LNCAP (cell line): ENCODE measurements around the gene PLEKHM1.

Experiments used
- TF ChIP-seq, protein P1 (sequence below): fragments of 450-650 bp; IDR thresholded peaks from 2 replicates; pipeline ENCODE4 v1.5.1; 2017; ENCODE audit warnings: mild to moderate bottlenecking

Gene PLEKHM1

DNA sequence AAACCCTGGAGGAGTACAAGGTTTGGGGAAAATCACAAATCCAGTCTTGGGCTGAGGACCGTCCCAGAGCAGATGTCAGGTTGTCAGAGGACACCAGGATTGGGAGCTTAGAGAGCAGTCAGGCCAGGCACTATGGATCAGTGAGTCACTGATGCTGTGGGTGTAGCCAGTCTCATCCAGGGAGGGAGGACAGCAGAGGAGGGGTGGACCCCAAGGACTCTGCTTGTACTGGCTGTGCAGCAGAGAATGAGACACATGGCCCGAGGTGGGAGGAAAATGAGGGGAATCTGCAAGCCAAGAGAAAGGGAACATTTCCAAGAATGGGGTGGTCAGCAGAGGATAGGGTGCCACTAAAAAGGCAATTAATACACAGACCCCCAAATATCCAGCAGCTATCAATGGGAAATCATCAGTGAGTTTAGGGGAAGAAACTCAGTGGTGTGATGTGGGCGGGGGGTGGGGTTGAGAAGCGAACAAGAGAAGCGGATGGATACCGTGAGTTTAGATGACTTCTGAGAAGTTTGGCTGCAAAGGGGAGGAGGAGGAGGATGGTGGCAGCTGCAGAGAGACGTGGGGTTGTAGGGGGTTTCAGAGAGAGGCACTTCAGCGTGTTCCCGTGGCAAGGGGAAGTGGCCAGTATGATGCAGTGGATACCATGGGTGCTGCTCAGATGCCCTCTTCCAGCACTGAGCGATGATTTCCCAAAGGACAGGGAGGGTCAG lies 101.8 kb downstream of the PLEKHM1 start:
- TF ChIP-seq, protein P1, sequence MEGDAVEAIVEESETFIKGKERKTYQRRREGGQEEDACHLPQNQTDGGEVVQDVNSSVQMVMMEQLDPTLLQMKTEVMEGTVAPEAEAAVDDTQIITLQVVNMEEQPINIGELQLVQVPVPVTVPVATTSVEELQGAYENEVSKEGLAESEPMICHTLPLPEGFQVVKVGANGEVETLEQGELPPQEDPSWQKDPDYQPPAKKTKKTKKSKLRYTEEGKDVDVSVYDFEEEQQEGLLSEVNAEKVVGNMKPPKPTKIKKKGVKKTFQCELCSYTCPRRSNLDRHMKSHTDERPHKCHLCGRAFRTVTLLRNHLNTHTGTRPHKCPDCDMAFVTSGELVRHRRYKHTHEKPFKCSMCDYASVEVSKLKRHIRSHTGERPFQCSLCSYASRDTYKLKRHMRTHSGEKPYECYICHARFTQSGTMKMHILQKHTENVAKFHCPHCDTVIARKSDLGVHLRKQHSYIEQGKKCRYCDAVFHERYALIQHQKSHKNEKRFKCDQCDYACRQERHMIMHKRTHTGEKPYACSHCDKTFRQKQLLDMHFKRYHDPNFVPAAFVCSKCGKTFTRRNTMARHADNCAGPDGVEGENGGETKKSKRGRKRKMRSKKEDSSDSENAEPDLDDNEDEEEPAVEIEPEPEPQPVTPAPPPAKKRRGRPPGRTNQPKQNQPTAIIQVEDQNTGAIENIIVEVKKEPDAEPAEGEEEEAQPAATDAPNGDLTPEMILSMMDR, result no peak

DNA sequence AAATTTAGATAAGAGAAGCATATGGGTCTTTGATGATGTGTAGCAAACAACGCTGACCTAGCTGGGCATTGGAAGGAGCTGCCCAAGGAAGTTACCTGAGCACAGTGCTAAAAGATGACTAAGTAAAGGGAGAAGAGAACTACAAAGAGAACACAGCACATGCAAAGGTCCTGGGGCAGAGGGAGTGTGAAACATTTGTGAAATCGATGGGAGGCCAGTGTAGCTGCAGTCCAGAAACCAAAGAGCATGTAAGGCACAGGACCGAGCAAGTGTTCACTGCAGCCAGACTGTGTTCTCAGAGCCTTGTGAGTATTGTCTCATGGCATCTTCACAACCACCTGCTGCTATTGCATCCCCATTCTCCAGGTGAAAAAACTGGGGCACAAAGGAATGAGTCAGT lies 102.8 kb downstream of the PLEKHM1 start:
- TF ChIP-seq, protein P1, result no peak

DNA sequence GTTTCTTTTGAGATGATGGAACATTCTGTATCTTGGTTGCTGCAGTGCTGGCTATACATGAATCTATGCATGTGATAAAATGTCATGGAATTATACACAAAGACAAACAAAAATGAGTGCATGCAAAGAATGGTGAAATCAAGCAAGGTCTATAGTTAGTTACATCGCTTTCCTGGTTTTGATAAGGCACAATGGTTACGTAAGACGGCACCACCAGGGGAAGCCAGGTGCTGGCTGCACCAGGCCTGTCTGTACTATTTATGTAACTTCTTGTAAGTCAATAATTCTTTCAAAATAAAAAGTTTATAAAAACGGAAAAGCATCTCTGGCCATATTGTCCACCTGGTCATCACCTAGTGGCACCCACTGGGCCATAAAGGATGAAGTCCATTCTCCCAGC lies 104.3 kb downstream of the PLEKHM1 start:
- TF ChIP-seq, protein P1, result no peak
